Hindlimb muscle (tissue), 1 donor: ENCODE data around the gene NUMBL. TPM values are rescaled to one million over a fixed set of nuclear protein-coding genes. Genes with fewer than 3 reads are reported as not detected.

Experiments
- DNase-seq: peaks from one replicate; pipeline ENCODE4 v3.0.0-alpha.2; 2013
- polyA plus RNA-seq: library from polyadenylated mRNA; unstranded; fragments of 120-200 nt; gene quantifications from one replicate; pipeline ENCODE4 v1.2.1, GENCODE V29; 2013; ENCODE audit not compliant: insufficient read length

NUMBL gene
- polyA plus RNA-seq, 1 donor = 36.7 TPM

- no peak for DNase-seq
Measured at GRCh38 chr19:40689339-40690049, 957 bp downstream of the NUMBL start.

GRCh38 chr19:40688987-40689338 lies 1.5 kb downstream of the NUMBL start:
- no peak for DNase-seq

DNA sequence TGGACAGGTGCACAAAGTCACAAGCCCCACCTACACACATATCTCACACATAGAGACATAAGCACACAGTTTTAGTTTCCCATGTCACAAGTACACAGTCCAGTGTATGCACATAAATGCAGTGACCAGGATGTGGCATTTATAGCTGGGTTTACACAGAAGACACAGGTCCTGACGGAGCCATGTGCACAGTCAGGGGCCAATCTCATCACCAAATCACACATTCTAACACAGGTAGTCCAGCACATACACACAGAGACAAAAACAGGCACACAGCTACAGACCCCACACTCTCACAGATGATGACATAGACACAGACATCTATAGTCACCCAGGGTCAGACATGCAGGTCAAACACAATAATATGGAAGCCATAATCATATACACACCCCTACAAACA lies 2.1 kb downstream of the NUMBL start:
- DNase-seq = no peak

- DNase-seq = peak; percentile 81
Measured at GRCh38 chr19:40687525-40688016, 2.9 kb downstream of the NUMBL start.

- DNase-seq = no peak
Measured at GRCh38 chr19:40686882-40687524, 3.4 kb downstream of the NUMBL start.

GRCh38 chr19:40685563-40685962 lies 4.9 kb downstream of the NUMBL start:
- DNase-seq = no peak

DNA sequence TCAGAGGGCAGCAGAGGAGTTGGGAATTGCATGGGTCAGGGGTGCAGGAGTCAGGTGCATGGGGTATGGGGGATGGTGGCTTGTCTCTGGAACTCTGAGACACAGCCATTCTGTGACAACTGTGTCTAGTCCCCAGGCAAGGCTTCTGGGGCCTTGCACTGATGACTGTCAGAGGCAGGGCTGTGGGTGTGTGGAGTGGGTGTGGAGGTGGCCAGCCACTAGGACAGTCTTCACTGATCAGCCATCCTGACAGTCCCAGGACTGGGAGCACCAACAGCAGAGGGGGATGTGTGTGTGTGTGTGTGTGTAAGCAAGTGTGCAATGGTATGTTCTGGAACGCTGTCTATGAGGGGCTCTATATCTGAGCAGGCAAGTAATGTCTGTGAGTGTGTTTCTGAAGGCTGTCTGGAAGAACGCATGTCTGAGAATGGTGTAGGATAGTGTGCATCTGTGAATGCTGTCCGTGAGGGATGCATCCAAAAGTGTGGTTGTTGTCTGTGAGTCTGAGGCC lies 5.4 kb downstream of the NUMBL start:
- DNase-seq = no peak

DNA sequence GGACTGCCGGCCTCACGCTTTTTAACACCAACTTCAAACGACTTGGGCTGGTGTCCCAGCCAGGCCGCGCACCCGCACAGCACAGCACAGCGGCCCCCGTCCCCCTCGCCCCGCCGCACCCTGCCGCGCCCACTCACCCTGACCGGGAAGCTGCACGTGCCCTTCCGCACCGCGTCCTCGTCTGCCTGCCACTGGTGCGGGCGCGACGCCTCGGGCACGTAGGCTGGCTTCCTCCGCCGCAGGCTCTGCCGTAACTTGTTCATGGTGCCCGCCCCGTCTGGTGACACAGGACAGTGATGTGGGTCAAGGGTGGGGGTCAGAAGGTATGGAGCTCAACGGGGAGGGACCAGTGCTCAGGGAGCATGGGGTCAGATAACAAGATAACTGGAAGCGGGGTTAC lies 6.2 kb downstream of the NUMBL start:
- no peak for DNase-seq

DNA sequence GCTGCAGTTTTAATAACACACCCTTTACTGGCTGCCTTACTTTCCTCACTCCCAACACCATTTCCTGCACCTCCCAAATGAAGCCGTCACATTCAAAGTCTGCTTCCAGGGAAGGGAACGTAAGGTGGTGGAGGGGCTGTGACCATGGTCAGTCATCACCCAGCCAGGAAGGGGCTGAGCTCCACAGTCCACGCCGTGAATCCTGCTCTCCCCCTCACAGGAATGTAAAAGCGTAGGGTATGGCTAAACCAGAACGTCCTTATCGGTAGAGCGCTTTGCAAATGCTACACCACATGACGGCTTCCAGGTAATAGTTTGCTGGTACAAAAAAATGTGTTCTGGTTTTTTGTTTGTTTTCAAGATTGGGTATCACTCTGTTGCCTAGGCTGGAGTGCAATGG lies 7.0 kb downstream of the NUMBL start:
- no peak for DNase-seq

DNA sequence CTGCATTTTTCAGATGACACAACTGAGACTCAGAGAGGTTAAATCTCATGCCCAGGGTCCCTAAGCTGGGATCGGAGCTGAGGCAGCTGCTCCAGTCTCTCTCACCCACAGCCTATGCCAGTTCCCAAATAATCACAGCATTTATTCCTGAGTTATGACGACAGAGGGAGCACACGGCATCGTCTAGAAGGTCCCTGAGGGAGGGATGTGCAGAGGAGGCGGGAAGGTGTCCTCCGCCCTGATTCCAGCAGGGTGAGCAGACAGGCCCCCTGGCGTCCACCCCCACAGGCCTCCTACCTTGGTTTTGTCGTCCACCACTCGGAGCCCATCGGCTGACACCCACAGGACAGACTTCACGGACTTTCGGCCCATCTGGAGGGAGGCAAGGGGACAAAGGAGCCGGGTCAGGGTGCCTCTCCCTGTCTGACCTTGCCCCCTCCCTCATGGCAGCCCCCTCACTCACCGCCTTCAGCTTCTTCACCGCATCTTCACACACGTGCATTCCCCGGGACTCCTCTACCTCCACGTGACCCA lies 8.0 kb downstream of the NUMBL start:
- no peak for DNase-seq

- no peak for DNase-seq
Measured at GRCh38 chr19:40681039-40681438, 9.4 kb downstream of the NUMBL start.

GRCh38 chr19:40677156-40677555 lies 13.3 kb downstream of the NUMBL start:
- DNase-seq = no peak

DNA sequence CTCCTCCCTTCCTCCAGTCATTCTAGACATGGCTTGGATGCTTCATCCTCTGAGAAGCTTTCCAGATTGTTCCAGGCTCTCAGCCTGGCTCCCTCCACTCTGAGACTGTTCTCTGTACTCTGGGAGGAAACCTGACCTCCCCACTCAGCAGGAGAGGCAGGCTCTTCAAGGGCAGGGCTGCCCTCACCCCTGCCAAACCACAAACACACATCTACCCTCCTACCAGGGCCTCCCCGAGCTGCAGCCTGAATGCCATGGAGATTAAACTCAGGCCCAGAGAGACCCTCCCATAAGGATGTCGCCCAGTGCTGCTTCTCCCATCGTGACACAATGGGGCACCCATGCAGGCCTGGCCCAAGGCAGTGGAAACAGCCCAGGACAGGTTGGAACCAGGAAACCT lies 16.2 kb downstream of the NUMBL start:
- DNase-seq = no peak

GRCh38 chr19:40673397-40673796 lies 17.1 kb downstream of the NUMBL start:
- no peak for DNase-seq

- DNase-seq = no peak
Measured at GRCh38 chr19:40672573-40673299, 17.7 kb downstream of the NUMBL start.

DNA sequence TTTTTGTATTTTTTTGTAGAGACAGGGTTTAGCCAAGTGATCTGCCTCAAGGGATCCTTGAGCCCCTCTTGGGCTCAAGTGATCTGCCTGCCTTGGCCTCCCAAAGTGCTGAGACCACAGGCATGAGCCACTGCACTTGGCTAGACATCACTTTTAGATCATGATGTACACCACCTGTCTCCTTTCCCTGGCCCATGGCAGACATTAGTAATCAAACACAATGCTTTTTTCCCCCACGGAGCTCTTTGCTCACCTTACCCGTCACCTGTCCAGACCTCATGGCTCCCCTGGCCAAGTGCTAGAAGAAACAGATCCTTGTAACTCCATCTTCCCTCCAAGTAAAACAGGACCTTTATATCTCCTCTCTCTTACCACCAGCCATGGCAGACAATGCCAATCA lies 18.4 kb downstream of the NUMBL start:
- no peak for DNase-seq

- no peak for DNase-seq
Measured at GRCh38 chr19:40671404-40671803, 19.0 kb downstream of the NUMBL start.

GRCh38 chr19:40668991-40669614 lies 21.3 kb downstream of the NUMBL start:
- DNase-seq = no peak

DNA sequence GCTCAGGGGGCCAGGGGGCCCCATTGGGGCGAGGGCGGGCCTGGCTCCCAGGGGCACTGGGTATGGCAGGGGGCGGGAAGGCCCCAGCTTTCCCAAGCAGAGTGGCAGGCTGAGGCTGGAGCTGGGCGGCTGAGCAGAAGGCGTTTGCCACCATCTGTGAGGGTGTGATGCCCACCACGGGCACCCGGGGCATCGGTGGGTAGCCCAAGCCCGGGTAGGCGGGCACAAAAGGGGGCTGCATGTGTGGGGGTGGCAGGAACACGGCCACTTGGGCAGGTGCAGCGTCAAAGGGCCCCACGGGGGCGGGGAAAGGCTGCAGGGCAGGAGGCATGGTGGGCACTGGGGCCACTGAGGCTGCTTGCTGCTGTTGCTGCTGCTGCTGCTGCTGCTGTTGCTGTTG lies 22.8 kb downstream of the NUMBL start:
- DNase-seq = no peak

DNA sequence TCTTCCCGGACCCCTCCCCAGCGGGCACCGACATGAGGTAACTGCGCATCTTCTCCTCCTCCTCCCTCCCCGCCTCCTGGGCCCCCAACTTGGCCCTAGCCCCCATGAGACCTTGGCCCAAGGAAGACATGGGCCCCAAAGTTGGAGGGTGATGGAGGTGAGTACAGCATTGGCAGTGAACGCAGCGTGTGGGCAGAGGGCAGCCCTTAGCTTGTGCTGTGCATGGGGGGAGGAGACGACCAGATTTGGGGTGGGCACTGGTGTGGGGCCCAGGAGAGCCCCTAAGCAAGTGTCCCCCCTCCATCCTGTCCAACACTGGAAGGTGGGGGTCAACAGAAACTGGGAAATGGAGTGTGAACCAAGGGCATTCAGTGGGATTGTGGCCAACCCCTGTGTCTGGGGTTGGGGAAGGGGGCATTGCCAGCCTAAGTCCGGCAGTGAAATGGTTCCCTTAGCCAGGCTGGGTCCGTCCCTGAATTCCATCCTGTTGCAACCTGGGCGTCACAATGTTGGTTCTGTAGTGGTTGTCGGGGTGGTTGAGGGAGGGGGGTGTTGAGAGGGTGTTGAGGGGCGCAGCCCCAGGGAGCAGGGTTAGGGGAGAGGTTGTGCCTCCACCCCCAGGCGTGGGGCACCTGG lies 23.5 kb downstream of the NUMBL start:
- DNase-seq = no peak

- no peak for DNase-seq
Measured at GRCh38 chr19:40663695-40664692, 26.5 kb downstream of the NUMBL start.
